ENCODE data around the gene DOK4. TPM values are rescaled to one million over a fixed set of nuclear protein-coding genes. Genes with fewer than 3 reads are reported as not detected.

The DOK4 gene
- total and polyA plus RNA-seq, 2 of the 8 experiments (the other 6 are each of a cell fraction or from before 2014, with no cell fraction given): 24.0 to 28.9 TPM

DNA sequence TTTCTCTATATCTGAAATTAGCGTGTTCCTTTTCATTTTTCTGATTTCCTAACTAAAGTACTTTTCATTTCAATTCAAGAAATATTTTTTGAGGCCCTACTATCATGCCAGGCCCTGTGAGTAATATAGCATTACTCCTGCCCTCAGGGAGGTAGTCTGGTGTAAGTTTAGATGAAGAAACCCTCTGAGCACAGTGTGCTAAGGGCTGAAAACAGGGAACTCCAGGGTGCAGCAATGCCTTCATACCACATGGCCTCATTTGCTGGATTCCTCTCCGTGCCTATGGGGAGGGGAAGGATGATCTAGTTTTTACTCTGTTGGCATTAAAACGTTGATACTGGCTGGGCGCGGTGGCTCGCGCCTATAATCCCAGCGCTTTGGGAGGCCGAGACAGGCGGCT lies 34.3 kb downstream of the DOK4 start (continued):
- TF ChIP-seq CTBP2 (IDR thresholded peaks at IDR 0.05; ENCODE audit: borderline replicate concordance, insufficient read depth, insufficient read length, low read length): no peak
- TF ChIP-seq, protein P1, sequence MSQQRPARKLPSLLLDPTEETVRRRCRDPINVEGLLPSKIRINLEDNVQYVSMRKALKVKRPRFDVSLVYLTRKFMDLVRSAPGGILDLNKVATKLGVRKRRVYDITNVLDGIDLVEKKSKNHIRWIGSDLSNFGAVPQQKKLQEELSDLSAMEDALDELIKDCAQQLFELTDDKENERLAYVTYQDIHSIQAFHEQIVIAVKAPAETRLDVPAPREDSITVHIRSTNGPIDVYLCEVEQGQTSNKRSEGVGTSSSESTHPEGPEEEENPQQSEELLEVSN (IDR thresholded peaks at IDR 0.05): no peak

Data from H1 (cell line).